ENCODE data around the gene ACSL1.

- TF ChIP-seq GATA2 (IDR thresholded peaks at IDR 0.05; ENCODE audit: low read depth, low read length): no peak
- no peak for TF ChIP-seq GATA3 (IDR thresholded peaks at IDR 0.05; ENCODE audit: low read depth, low read length)
Measured at GRCh38 chr4:184747034-184747830, 78.5 kb downstream of the ACSL1 start.
